Fibroblast of mammary gland (primary cell): Measurements from ENCODE around the gene MCM6.

ENCODE experiments used
- DNase-seq: peaks from one replicate; pipeline ENCODE4 v3.0.0-alpha.2; 2010; ENCODE audit warnings: low read depth
- H3K4me3 ChIP-seq: 2 replicates; pipeline ENCODE4 v1.5.1; 2011; ENCODE audit warnings: low read depth, mild to moderate bottlenecking, low read length, moderate library complexity; ENCODE audit not compliant: control insufficient read depth
- TF ChIP-seq, protein P1 (sequence below): conservative IDR thresholded peaks from 2 replicates; pipeline ENCODE4 v1.5.1; 2011; ENCODE audit warnings: low read depth, low read length, inconsistent platforms; ENCODE audit not compliant: control insufficient read depth, insufficient read depth

Gene MCM6

DNA sequence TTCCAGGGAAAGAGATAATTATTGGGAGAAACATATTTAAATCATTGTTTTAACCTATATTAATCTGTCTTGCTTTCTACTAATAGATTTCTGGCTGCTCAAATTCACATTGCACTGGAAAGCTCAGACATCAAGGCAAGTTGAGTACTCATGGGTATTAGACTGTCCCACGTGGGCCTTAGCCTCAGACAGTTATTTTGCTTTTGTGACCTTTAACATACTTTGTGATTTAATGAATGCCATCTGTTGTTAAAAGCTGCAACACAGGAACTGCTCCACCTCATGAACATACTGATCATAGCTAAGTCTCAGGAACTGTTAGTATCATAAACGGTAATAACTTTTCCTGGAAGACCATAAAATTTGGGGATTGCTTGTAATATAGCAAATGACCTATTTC, 36.5 kb downstream of the MCM6 start:
- TF ChIP-seq, protein P1, sequence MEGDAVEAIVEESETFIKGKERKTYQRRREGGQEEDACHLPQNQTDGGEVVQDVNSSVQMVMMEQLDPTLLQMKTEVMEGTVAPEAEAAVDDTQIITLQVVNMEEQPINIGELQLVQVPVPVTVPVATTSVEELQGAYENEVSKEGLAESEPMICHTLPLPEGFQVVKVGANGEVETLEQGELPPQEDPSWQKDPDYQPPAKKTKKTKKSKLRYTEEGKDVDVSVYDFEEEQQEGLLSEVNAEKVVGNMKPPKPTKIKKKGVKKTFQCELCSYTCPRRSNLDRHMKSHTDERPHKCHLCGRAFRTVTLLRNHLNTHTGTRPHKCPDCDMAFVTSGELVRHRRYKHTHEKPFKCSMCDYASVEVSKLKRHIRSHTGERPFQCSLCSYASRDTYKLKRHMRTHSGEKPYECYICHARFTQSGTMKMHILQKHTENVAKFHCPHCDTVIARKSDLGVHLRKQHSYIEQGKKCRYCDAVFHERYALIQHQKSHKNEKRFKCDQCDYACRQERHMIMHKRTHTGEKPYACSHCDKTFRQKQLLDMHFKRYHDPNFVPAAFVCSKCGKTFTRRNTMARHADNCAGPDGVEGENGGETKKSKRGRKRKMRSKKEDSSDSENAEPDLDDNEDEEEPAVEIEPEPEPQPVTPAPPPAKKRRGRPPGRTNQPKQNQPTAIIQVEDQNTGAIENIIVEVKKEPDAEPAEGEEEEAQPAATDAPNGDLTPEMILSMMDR = no peak
- H3K4me3 ChIP-seq = no peak overlapping the region
- peak; percentile 89 for DNase-seq

DNA sequence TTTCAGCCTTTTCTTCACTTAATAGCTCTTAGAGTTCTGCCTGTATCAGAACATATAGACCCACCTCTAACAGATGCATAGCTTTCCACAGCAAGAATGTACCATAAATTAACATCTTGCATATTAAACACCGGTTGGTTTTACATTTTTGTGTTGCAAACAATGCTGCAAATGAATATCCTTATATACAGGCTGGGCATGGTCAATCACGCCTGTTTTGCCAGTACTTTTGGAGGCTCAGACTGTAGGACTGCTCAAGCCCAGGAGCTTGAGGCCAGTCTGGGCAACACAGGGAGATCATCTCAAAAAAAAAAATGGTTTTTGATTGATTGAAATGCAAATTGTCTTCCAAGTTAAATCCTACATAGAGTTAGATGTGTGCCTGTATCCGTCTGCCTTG, 37.7 kb downstream of the MCM6 start:
- no peak overlapping the region for H3K4me3 ChIP-seq
- no peak for DNase-seq
- TF ChIP-seq, protein P1 = no peak

DNA sequence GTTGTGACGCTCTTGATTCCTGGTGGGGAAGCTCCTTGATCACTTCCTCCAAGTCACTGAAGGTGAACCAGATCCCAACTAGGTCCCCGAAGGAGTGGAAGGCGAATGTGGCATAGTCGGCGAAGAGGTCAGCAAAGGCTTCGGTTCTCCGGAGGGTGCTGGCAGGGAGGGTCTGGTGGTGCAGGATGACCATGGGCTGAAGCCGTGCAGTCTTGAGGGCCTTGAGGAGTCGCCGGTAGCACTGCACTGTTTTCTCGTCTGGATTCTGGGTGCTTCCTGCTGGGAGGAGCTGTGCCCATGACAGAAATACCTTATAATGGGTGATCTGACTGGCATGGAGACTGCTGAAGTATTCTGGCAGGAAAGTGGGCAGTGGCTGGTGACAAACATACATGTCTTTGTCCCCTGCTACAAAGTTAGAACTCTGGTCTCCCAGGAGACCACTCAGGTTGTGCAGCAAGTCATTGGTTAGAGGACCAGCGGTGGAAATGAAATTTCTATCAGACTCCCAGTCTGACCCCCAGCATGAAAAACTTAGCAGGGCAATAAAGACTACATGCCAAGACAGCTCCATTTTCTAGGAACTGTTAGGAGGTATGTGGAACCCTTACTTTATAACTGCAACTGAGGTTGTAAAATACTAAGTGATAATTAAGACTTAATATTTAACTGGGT, 39.5 kb downstream of the MCM6 start, which contains the start of gene LCT:
TSS of gene LCT (minus strand) at position 589 of the 675 bp plus-strand sequence. CDS start at position 574, 15 bp downstream.
- no peak for DNase-seq
- TF ChIP-seq, protein P1 = no peak

DNA sequence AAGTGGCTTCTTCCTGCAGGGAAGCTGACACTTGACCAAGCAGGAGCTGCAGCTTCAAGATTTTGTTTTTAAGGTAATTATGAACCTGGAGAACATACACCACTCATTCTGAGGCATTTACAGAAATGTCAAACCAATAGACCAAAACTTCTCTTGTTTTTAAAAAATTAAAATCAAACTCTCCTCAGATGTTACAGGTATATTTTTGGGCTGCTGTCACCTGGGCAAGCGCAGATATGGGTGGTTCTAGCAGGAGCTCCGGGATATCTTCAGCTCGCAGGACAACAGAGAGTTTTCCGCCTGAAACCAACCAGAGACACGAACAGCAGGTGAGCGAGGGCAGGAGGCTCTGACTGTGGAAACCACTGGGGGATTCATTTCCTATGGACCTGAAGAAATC, 43.4 kb downstream of the MCM6 start:
- TF ChIP-seq, protein P1 = no peak
- no peak overlapping the region for H3K4me3 ChIP-seq
- DNase-seq = no peak

More for the DNA sequence above, 39.5 kb downstream of the MCM6 start, which contains the start of gene LCT:
- no peak within 1 kb of the TSS for H3K4me3 ChIP-seq

DNA sequence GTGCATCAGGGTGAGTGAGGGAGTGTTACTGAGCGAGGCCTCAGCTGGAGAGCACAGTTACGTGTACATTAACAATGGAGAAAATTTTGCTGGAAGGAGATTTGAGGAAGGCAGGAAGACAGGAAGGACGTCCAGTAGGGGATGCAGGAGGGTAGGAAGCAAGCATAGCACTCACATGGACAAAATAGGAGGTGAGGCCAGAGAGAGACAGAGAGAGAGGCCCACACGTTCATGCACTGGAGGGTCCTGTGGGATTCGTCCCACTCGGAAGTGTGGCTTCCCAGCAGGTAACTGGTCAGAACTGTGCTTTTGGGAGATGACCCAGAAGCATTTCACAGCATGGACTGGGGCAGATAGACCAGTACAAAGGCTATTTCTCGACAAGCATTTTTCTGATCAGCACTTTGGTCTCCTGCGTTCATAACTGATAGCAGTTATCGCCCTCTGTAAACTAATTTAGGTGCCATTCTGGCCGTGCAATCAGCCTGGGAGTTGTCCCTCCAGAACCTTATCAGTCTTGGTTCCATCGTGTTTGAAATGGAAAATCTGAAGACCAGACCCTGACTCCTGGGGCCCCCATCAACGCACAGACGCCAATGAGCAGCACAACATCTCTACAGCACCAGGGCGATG, 44.9 kb downstream of the MCM6 start:
- DNase-seq = no peak
- no peak overlapping the region for H3K4me3 ChIP-seq
- TF ChIP-seq, protein P1 = no peak

DNA sequence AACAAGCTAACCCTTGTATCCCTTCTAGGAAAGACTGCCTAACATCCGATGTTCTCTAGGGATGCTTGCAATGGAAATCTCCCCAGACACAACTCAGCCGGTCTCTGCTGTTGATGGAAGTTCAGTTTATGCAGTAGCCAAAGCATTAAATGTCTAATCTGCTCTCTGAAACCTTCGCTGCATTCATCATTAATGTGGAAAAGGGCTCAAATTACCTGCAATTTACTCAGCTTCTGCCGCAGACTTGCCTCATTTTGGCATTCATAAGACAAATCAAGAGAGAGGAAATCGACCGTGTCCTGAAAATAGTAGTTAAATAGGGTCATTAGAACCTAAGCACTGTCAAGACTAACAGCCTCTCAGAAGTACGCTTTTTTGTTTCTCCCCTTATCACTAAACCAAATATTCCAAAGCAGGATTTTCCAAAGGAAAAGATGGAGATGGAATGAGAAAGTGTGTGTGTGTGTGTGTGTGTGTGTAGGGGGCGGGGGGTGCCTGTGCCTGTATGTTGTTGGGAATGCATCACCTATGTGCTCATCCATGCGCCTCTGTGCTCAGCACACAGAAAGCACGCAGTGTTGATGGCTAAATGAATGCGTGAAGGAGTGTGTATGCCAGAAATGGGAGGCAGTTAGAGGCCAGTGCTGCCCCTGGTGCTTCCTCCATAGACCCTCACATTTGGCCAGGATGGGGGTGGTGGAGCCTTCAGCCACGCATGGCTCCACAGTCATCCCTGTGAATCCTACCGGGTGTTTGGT, 46.7 kb downstream of the MCM6 start:
- H3K4me3 ChIP-seq = no peak overlapping the region
- TF ChIP-seq, protein P1 = no peak
- DNase-seq = no peak
